Measurements from ENCODE around the gene EGFL7.
A peak's percentile ranks its signal among the peaks of the same experiment; 100 is the strongest.

Gene EGFL7

GRCh38 chr9:136643596-136644342 lies 18.9 kb upstream of the EGFL7 start:
- TF ChIP-seq CTCF (conservative IDR thresholded peaks at IDR 0.05): no peak
- no peak for TF ChIP-seq ZFX (IDR thresholded peaks at IDR 0.05)
- H3K27ac ChIP-seq: peak overlapping the region; percentile 8; the same call in 1 of the 2 replicates

- no peak for TF ChIP-seq CTCF (conservative IDR thresholded peaks at IDR 0.05)
- no peak for TF ChIP-seq ZFX (IDR thresholded peaks at IDR 0.05)
- H3K27ac ChIP-seq: peak overlapping the region; percentile 8; the same call in 1 of the 2 replicates
These were observed 18.4 kb upstream of the EGFL7 start for GRCh38 chr9:136644343-136644592.

- TF ChIP-seq CTCF (conservative IDR thresholded peaks at IDR 0.05) (peak; percentile 99), ZFX (IDR thresholded peaks at IDR 0.05) (no peak)
These were observed 17.9 kb upstream of the EGFL7 start for GRCh38 chr9:136644593-136645351.

GRCh38 chr9:136645352-136645902 lies 17.3 kb upstream of the EGFL7 start:
- H3K27ac ChIP-seq: no peak overlapping the region
- TF ChIP-seq ZFX (IDR thresholded peaks at IDR 0.05) (no peak), CTCF (conservative IDR thresholded peaks at IDR 0.05) (no peak)

More at GRCh38 chr9:136644593-136645351, 17.9 kb upstream of the EGFL7 start:
- H3K27ac ChIP-seq: peak overlapping the region; percentile 8; the same call in 1 of the 2 replicates

GRCh38 chr9:136645903-136646754 lies 16.6 kb upstream of the EGFL7 start:
- TF ChIP-seq ZFX (IDR thresholded peaks at IDR 0.05) (no peak), CTCF (conservative IDR thresholded peaks at IDR 0.05) (no peak)
- no peak overlapping the region for H3K27ac ChIP-seq

- TF ChIP-seq CTCF (conservative IDR thresholded peaks at IDR 0.05) (no peak), ZFX (IDR thresholded peaks at IDR 0.05) (no peak)
These were observed 15.6 kb upstream of the EGFL7 start for GRCh38 chr9:136646827-136647711.

More at GRCh38 chr9:136646827-136647711, 15.6 kb upstream of the EGFL7 start:
- no peak overlapping the region for H3K27ac ChIP-seq
